Measurements from ENCODE around the gene NBAS.
"Not testable (repeated sequence)": the region's sequence is repeated elsewhere in the genome, so short reads cannot be mapped to it uniquely, and the experiment has no call there.

The NBAS gene

GRCh38 chr2:15520346-15520745, 40.8 kb downstream of the NBAS start:
- DNase-seq = no peak

- not testable (repeated sequence) for DNase-seq
These were observed 42.4 kb downstream of the NBAS start for GRCh38 chr2:15518759-15519158.

DNA sequence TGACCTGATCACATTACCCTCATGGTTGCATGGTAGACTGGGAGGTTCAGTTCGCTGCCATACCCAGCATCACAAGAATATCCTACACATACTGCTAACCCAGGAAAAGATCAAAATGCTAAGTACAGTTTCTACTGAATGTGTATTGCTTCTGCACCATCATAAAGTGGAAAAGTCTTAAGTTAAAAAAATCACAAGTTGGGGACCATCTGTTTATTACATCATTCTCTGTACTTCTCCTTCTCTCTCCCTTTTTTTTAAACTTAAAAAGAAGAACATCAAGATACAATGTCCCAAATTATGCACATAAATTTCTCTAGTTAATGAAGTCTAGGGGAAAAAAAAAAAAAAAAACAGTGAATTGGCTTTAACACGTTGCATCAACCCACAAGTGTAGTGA, 43.3 kb downstream of the NBAS start:
- DNase-seq = no peak

- DNase-seq = no peak
These were observed 49.4 kb downstream of the NBAS start for GRCh38 chr2:15511686-15512085.

- DNase-seq = no peak
These were observed 50.6 kb downstream of the NBAS start for GRCh38 chr2:15510552-15510951.

GRCh38 chr2:15510131-15510530, 51.0 kb downstream of the NBAS start:
- no peak for DNase-seq

DNA sequence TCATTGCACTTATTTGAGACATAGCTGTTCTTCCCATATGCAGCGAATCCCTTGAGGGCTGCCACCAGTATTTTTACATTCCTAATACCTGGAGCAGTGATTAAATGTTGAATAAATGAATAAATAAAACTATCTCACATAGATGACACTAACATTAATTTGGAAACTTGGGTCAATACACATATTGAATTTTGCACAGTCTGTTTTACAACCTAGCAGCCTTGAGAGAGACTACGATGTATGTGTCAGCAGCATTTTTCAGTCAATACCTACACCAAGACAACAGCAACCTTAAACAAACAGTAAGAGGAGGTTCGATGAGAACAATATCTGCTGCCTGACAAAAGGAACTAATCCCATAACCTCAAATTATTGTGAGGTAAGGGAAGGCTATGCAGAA, 53.4 kb downstream of the NBAS start:
- DNase-seq = no peak

DNA sequence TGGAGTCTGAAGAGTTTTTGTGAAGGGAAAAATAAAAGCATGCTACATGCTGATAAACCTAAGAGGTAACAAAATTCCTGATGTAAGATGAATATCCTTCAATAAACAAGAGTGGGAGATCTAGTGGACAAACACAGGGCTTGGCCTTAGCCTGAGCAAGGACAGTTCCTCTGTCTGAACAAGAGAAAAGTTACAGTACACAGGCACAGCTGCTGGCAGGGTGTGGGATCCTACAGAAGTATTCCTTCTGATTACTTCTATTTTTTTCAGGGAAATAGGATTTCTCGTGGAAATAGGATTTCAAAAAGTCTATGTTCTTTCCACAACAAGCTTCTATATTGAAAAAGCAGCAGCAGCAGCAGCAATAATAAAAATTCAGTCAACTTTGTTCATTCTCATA, 54.1 kb downstream of the NBAS start:
- no peak for DNase-seq

DNA sequence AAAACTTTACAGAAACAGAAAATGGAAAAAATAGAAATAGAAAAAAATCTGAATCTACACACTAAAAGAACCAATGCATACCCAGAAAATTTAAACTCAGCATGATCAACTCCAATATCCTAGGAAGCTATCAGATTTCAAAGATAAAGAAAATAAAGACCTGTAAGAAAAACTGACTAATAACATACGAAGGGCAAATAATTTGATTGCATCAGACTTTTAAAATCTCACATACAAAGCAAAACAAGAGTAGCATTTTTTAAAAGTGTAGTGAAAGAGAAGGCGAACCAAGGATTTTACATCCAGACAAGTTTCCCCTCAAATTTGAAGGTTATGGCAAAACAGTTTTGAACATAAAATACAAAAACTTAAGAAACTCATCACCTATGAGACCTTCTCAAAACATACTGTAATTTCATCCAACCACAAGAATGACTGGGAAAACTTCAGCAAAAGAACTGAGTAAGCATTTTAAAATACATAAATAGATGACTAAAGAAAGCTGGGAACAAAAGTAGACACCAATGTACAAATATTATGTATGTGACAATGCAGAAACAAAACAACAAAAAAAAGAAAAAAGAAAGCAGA, 54.8 kb downstream of the NBAS start:
- no peak for DNase-seq

GRCh38 chr2:15504882-15505663, 56.1 kb downstream of the NBAS start:
- no peak for DNase-seq

GRCh38 chr2:15499251-15499650, 61.9 kb downstream of the NBAS start:
- not testable (repeated sequence) for DNase-seq

DNA sequence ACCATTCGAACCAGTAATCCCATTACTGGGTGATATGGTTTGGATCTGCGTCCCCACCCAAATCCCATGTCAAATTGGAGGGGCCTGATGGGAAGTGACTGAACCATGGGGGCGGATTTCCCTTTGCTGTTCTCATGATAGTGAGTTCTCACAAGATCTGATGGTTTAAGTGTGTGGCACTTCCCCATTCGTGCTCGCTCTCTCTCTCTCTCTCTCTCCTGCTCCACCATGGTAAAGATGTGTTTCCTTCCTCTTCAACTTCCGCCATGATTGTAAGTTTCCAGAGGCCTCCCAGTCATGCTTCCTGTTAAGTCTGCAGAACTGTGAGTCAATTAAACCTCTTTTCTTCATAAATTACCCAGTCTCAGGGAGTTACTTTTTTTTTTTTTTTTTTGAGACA, 62.6 kb downstream of the NBAS start:
- no peak for DNase-seq

DNA sequence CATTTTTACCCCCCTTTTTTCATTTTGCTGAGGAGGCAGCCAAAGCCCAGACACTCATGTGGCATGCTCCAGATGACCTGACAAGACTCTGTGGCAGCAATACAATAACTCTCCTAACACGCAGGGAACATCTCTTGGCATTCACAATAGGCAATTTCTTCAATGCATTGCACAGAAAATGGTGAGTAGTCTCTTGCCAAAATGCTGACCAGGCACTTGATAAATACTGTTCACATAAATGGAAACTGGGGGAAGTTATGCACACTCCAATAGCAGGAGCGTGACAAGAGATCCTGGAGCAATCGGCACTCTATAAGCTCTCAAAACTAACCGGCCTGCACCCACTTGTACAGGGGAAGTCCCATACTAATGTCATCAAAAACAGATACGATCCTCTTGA, 66.3 kb downstream of the NBAS start:
- DNase-seq = no peak

GRCh38 chr2:15492773-15493325, 68.3 kb downstream of the NBAS start:
- DNase-seq = no peak

DNA sequence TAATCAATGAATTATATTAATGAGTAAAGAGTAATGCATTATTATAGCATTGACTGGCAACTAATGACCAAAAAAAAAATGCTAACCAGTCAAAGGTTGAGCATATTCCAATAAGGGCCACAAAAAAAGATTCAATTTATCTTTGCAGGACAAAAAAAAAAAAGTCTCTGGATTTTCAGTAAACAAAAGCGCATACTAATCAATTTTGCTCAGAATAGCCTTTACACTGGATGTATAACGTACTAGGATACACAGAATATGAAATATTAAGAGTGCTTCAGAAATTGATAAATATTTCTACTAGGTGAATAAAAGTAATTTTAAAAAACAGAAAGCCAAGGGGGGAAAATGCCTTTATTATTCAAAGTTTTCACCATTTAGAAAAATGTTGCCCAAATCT, 74.4 kb downstream of the NBAS start:
- no peak for DNase-seq

GRCh38 chr2:15485949-15486348, 75.2 kb downstream of the NBAS start:
- no peak for DNase-seq

GRCh38 chr2:15481000-15481399, 80.1 kb downstream of the NBAS start:
- DNase-seq = no peak

DNA sequence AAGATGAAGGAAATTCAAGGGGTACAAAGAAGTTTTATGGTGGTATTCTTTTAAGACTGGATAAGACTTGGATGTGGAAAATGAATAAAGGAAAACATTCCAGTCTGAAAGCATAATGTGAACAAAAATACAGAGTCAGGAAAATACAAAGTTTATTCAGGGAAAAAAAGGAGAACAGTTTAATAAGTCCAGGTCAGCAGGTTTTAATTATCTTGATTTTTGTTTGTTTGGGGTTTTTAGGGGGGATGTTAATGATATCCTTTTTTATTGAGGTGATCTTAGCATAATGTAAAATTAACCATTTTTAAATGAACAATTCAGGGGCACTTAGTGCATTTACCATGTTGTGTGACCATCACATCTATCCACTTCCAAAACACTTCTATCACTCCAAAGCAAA, 80.6 kb downstream of the NBAS start:
- no peak for DNase-seq

DNA sequence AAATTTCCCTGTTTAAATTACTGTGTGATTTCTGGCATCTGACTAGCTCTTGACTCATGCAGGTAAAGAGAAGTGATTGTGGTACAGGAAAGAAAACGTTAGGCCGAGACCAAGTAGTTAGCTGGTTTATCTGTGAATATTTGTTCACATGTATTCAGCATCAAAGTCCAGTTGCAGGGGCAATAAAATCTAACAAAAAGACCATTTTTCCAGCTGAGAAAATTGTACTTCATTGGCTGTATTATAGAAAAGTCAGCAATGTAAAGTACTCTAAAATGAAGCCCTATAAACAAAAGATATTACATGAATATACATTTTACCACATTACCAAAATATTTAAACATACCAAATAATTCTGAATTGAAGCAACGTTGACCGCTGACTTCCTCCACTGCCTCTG, 88.3 kb downstream of the NBAS start:
- no peak for DNase-seq

DNA sequence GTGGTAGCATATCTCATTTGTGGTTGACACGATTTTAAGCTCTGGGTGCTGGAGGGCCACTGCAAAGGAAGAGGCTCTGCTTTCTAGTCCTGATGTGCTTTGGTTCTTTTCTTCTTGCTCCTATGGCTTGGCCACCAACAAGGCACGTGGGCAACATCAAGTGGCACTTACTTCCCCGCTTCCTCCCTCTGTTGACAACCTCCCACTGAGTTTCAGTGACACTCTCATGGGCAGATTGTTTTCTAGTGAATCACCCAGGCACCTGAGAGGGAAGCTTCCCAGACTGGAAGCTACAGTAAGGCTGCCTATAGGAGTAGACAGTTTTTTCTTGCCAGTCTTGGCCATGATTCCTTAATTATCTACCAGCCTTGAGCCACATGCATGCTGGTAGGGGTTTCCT, 89.0 kb downstream of the NBAS start:
- no peak for DNase-seq

DNA sequence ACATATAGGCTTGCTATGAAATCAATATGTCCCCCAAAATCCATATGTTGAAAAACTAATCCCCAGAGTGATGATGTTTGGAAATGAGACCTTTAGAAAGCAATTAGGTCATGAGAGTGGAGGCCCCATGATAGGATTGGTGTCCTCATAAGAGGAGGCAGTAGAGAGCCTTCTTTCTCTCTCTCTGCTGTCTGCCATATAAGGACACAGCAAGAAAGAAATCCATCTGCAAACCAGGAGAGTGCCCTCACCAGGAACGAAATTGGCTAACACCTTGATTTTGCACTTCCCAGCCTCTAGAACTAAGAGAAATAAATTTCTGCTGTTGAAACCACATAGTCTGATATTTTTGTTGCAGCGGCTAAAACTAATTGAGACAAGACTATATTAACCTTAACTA, 89.5 kb downstream of the NBAS start:
- DNase-seq = no peak

- DNase-seq = no peak
These were observed 101.0 kb downstream of the NBAS start for GRCh38 chr2:15460112-15460620.

DNA sequence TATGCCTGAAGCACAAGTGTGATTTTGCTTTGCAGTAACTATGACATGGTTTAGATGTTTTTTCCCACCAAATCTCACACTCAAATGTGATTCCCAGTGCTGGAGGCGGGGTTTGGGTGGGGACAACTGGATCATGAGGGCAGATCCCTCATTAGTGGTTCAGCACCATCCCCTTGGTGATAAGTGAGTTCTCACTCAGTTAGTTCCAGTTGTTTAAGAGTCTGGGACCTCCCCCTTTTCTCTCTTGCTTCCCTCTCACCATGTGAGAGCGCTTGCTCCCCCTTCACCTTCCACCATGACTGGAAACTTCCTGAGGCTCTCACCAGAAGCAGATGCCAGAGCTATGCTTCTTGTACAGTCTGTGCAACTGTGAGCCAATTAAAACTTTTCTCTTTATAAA, 102.9 kb downstream of the NBAS start:
- no peak for DNase-seq

DNA sequence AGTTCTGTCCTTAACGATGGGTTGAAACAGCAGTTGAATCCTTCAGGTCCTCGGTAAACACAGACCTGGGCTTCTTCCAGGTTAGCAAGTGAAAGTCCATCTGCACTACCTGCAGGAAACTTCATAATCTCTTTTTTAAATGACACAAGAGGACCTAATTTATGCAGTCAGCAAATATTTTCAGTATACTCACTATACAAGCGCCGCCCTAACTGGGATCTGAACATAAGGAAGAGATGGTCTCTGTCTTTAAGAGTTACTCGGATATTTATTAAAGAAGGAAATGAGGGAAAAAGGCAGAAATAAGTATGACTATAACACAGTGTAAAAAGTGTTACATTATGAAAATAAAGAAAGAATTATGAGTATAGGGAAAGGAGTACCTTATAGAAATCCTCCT, 103.3 kb downstream of the NBAS start:
- DNase-seq = no peak

All from eye (tissue), 1 donor.